ENCODE data around the gene HECW1. TPM values are rescaled to one million over a fixed set of nuclear protein-coding genes. Genes with fewer than 3 reads are reported as not detected.

The HECW1 gene
- total and polyA plus RNA-seq, 2 of the 8 experiments (the other 6 are each of a cell fraction or from before 2014, with no cell fraction given), result 2.9 to 12.7 TPM

DNA sequence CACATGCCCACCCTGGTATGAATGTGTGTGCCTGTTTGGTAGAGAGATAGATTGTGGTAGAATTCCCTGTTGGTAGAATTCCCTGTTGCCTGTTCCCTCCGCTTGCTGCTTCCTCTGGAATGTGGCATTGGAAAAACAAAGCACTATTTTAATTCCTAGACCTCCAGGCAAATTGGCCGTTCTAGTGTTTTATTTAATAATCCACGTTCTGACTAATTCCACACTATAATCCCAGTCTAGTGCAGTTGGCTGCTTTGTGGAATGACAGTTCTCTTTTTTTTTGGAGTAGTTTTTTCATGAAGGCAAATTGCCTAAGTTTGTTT is 2.0 kb downstream of the HECW1 start:
- no peak overlapping the region for H4K91ac ChIP-seq (replicated peaks; ENCODE audit: insufficient read length, low read length)
- peak overlapping the region; percentile 63 to 80 (median 65); a peak in 6 of 8 replicates for H3K4me3 ChIP-seq (ENCODE audit: extremely low read depth in 1 of 4, insufficient read depth in 2 of 4, low read depth in 3 of 4, low read length in 4 of 4)
- H3K27me3 ChIP-seq (replicated peaks in 1 of 4; ENCODE audit: control insufficient read depth in 3 of 4, extremely low read depth in 1 of 4, insufficient read depth in 3 of 4, low read length in 3 of 4), result peaks cover 2 to 7% (median 4%) of the 10 kb centered on the region in 4 experiments; a peak in 3 of 7 replicates
- peaks cover 14% of the 10 kb centered on the region for H3K23me2 ChIP-seq (ENCODE audit: low read depth, low read length)
- no peak overlapping the region for H3K23ac ChIP-seq (ENCODE audit: insufficient read length)
- peaks cover 6 to 19% (median 12%) of the 10 kb centered on the region in 4 experiments for H3K4me1 ChIP-seq (replicated peaks in 1 of 4; ENCODE audit: control insufficient read depth in 3 of 4, insufficient read depth in 4 of 4, low read length in 3 of 4)
- H2BK20ac ChIP-seq (ENCODE audit: low read length), result no peak overlapping the region
- no peaks in the 10 kb centered on the region for H3K9me3 ChIP-seq (ENCODE audit: insufficient read depth in 2 of 2, low read depth in 1 of 2, low read length in 1 of 2)
- H3K4me2 ChIP-seq (ENCODE audit: insufficient read depth in 1 of 2, low read depth in 2 of 2, low read length in 2 of 2), result peak overlapping the region; percentile 94 to 97
- H2BK5ac ChIP-seq (ENCODE audit: low read depth, low read length), result no peak overlapping the region
- H3K79me2 ChIP-seq (ENCODE audit: control insufficient read depth in 1 of 2, insufficient read depth in 2 of 2, low read length in 2 of 2), result peaks cover 0 to 32% of the 10 kb centered on the region in 2 experiments; a peak in 3 of 4 replicates
- H3K4ac ChIP-seq (replicated peaks; ENCODE audit: insufficient read length, low read depth, low read length), result no peak overlapping the region
- no peak overlapping the region for H3K27ac ChIP-seq (ENCODE audit: low read depth, low read length)
- TF ChIP-seq TEAD4 (IDR thresholded peaks at IDR 0.05; ENCODE audit: low read depth, low read length) (peak; percentile 61; the same call in 1 of the 2 replicates), EP300 (IDR thresholded peaks at IDR 0.05; ENCODE audit: borderline replicate concordance in 1 of 2, low read depth in 2 of 2, low read length in 2 of 2) (no peak), JUND (IDR thresholded peaks at IDR 0.05; ENCODE audit: low read length) (no peak)
- H2BK15ac ChIP-seq (ENCODE audit: low read length), result no peak overlapping the region
- peak; percentile 13 for FAIRE-seq
- H3K9ac ChIP-seq (replicated peaks in 1 of 4; ENCODE audit: extremely low read depth in 1 of 4, low read depth in 3 of 4, low read length in 3 of 4), result peak overlapping the region in 2 of 4 experiments; percentile 2 to 10; a peak in 2 of 7 replicates
- CTCF ChIA-PET (ENCODE audit: partially characterized antibody), result interaction anchor here (1.0 to 1.3 kb wide), 3 partner anchors 21 to 173 kb away, joined by 3 read pairs; no protein-coding TSS in a partner anchor
- no peak overlapping the region for H2BK120ac ChIP-seq (replicated peaks; ENCODE audit: low read depth, low read length)
- H3K14ac ChIP-seq (ENCODE audit: insufficient read length), result no peak overlapping the region
- no peak overlapping the region for H4K8ac ChIP-seq (ENCODE audit: extremely low read depth, insufficient read depth, low read length)
- no peaks in the 10 kb centered on the region for H3K36me3 ChIP-seq (ENCODE audit: control insufficient read depth in 2 of 4, insufficient read depth in 4 of 4, low read length in 3 of 4)
- no peaks in the 10 kb centered on the region; the same call in 1 of the 2 replicates for H3K79me1 ChIP-seq (ENCODE audit: low read depth, low read length)
- no peak overlapping the region for H4K5ac ChIP-seq (ENCODE audit: insufficient read length, low read depth, low read length)
- H3K18ac ChIP-seq (ENCODE audit: extremely low read depth, low read length), result 0 out of 2 replicates have a peak overlapping the region, but pooled peaks have one; percentile 39
- no peak overlapping the region for H2AK5ac ChIP-seq (ENCODE audit: low read depth, low read length)
- H2BK12ac ChIP-seq (ENCODE audit: low read depth, low read length), result no peak overlapping the region
- H3K56ac ChIP-seq (replicated peaks; ENCODE audit: insufficient read length, low read depth, low read length), result no peak overlapping the region
- no peak overlapping the region; the same call in 1 of the 2 replicates for H2AFZ ChIP-seq (ENCODE audit: low read length)
- 17% methylated on average over 3 of the region's 3 CpGs; no CpG with 5 or more reads in 1 of the 2 experiments for WGBS, 2 experiments (ENCODE audit: extremely low coverage in 1 of 2, insufficient coverage in 1 of 2, insufficient read length in 1 of 2, insufficient replicate concordance in 2 of 2, low coverage in 1 of 2, low lambda C conversion rate in 2 of 2, missing lambda C conversion rate in 1 of 2)
- DNase-seq (ENCODE audit: low read depth in 1 of 2, low spot score in 2 of 2), result no peak
- H4K20me1 ChIP-seq (replicated peaks in 1 of 2; ENCODE audit: control insufficient read depth in 1 of 2, insufficient read depth in 2 of 2, low read length in 2 of 2), result no peaks in the 10 kb centered on the region
- POLR2A ChIA-PET (ENCODE audit: partially characterized antibody), result interaction anchor here (1.2 kb wide), 1 partner anchor 12 kb away, joined by 3 read pairs; no protein-coding TSS in a partner anchor

Measured in H1 (cell line).